Lower leg skin (tissue), 3 donors: Measurements from ENCODE around the gene SKI.

ENCODE experiments used
- CTCF ChIP-seq, 3 donors: fragments of 450-650 bp; IDR thresholded peaks; one replicate each; pipeline ENCODE4 v1.5.1; 2016; ENCODE audit warnings: antibody characterized with exemption in 3 of 3, mild to moderate bottlenecking in 3 of 3, moderate library complexity in 2 of 3
- POLR2A ChIP-seq, 2 donors: fragments of 450-650 bp; IDR thresholded peaks; one replicate each; pipeline ENCODE4 v1.6.1; 2016 to 2017; ENCODE audit warnings: antibody characterized with exemption in 2 of 2, mild to moderate bottlenecking in 1 of 2, moderate library complexity in 1 of 2

GRCh38 chr1:2269922-2270259 lies 41.8 kb downstream of the SKI start:
- TF ChIP-seq POLR2A (IDR thresholded peaks at IDR 0.05) (no peak), CTCF (IDR thresholded peaks at IDR 0.05) (no peak)
